ENCODE results near the gene TIMM17A. TPM values are rescaled to one million over a fixed set of nuclear protein-coding genes. Genes with fewer than 3 reads are reported as not detected.

The TIMM17A gene
- total RNA-seq, 1 donor from 2014 or later, result 50.5 TPM

DNA sequence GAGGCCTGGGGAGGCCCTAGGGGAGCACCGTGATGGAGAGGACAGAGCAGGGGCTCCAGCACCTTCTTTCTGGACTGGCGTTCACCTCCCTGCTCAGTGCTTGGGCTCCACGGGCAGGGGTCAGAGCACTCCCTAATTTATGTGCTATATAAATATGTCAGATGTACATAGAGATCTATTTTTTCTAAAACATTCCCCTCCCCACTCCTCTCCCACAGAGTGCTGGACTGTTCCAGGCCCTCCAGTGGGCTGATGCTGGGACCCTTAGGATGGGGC lies 60.3 kb downstream of the TIMM17A start:
- H3K27me3 Mint-ChIP-seq (ENCODE audit: insufficient read depth, low read depth), result peaks cover 11% of the 10 kb centered on the region
- Histone ChIP-seq H3K9me3 (ENCODE audit: low read depth) (no peaks in the 10 kb centered on the region), H3K4me2 (no peak overlapping the region), H3F3A (ENCODE audit: low read depth) (peaks cover 7% of the 10 kb centered on the region), H4K20me1 (ENCODE audit: low read depth) (no peaks in the 10 kb centered on the region), H2AFZ (replicated peaks) (no peak overlapping the region), H3K79me2 (ENCODE audit: low read depth) (no peaks in the 10 kb centered on the region), H3K4me3 (no peak overlapping the region), H3K27me3 (peaks cover 3% of the 10 kb centered on the region), H3K27ac (no peak overlapping the region), H3K9ac (no peak overlapping the region), H3K36me3 (no peaks in the 10 kb centered on the region), H3K4me1 (peaks cover 16% of the 10 kb centered on the region)
- no peak for DNase-seq (ENCODE audit: low spot score)
- H3K4me3 Mint-ChIP-seq, result no peak overlapping the region
- TF ChIP-seq, protein P1, sequence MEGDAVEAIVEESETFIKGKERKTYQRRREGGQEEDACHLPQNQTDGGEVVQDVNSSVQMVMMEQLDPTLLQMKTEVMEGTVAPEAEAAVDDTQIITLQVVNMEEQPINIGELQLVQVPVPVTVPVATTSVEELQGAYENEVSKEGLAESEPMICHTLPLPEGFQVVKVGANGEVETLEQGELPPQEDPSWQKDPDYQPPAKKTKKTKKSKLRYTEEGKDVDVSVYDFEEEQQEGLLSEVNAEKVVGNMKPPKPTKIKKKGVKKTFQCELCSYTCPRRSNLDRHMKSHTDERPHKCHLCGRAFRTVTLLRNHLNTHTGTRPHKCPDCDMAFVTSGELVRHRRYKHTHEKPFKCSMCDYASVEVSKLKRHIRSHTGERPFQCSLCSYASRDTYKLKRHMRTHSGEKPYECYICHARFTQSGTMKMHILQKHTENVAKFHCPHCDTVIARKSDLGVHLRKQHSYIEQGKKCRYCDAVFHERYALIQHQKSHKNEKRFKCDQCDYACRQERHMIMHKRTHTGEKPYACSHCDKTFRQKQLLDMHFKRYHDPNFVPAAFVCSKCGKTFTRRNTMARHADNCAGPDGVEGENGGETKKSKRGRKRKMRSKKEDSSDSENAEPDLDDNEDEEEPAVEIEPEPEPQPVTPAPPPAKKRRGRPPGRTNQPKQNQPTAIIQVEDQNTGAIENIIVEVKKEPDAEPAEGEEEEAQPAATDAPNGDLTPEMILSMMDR (IDR thresholded peaks at IDR 0.05), result no peak
- no peak for TF ChIP-seq EZH2phosphoT487 (IDR thresholded peaks at IDR 0.05)
- TF ChIP-seq EZH2 (IDR thresholded peaks at IDR 0.05), result no peak
- no peaks in the 10 kb centered on the region for H3K36me3 Mint-ChIP-seq
- H3K4me1 Mint-ChIP-seq, result peaks cover 21% of the 10 kb centered on the region
- H3K27ac Mint-ChIP-seq, result no peak overlapping the region
- no peaks in the 10 kb centered on the region for H3K9me3 Mint-ChIP-seq

DNA sequence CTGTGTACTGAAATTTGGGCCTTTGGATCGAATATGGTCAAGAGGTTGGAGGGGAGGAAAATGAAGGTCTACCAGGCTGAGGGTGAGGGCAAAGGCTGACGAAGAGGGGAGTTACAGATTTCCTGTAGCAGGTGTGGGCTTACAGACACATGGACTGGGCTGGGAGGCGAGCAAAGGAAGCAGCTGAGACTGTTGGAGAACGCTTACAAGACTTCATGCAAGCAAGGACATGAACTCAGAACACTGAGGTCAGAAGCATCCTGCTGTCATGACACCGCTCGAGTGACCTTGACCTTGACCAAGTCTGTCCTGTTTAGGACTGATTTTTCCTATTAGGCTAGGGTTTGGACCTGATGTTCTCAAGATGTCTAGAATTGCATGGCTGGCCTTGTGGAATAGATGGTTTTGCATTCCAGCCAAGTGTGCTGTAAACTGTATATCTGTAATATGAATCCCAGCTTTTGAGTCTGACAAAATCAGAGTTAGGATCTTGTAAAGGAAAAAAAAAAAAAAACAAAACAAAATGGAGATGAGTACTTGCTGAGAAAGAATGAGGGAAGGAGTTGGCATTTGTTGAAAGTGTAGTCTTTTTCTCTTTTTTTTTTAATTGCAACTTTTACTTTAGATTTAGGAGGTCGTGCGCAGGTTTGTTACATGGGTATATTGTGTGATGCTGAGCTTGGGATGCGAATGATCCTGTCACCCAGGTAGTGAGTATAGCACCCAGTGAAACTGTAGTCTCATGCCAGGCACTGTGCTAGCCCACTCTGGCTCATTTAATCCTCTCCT lies 60.9 kb downstream of the TIMM17A start:
- Histone ChIP-seq H3K9ac (no peak overlapping the region), H3K4me2 (no peak overlapping the region)
- no peak for TF ChIP-seq EZH2phosphoT487 (IDR thresholded peaks at IDR 0.05)
- no peak for TF ChIP-seq EZH2 (IDR thresholded peaks at IDR 0.05)
- TF ChIP-seq, protein P1 (IDR thresholded peaks at IDR 0.05), result no peak

DNA sequence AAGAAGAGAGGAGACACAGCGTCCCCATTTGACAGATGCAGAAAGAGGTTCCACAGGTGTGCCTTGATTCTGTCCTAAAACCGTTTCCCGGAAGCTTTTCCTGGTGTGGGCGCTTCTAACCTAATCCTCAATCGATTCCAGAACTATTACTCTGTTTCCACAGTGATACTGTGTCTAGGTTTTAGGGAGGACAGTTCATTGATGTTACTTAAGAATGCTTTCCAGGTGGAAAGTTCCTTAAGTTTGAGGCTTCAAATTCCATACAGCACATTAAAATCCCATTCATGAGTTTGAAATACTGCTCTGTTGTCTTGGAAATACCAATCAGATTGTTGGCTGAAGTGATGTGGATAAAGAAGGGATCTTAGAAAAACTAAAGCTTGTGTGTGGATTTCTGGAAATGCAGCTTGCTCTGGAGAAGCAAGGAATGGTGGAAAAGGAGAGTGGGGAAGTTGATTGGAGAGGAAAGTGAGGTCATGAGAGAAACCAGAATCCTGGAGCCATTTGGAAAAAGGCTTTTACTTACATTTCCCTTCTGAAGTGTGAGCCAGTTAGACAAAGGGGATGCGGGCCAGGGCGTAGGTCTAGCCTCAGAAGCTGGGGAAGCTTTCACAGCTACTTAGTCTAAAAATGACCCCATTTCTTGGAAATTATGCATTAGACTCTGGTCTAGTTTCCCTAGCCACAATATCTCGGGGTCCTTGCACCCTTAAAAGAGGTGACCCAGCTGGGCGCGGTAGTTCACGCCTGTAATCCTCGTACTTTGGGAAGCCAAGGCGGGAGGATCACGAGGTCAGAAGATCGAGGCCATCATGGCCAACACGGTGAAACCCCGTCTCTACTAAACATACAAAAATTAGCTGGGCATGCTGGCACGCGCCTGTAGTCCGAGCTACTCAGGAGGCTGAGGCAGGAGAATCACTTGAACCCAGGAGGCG lies 61.8 kb downstream of the TIMM17A start:
- no peaks in the 10 kb centered on the region for H3K36me3 Mint-ChIP-seq
- Histone ChIP-seq H3K4me3 (no peak overlapping the region), H2AFZ (replicated peaks) (no peak overlapping the region), H3K4me1 (peaks cover 16% of the 10 kb centered on the region), H3K4me2 (peak overlapping the region; percentile 39), H3K36me3 (no peaks in the 10 kb centered on the region), H3K9ac (no peak overlapping the region), H4K20me1 (ENCODE audit: low read depth) (no peaks in the 10 kb centered on the region), H3K27ac (no peak overlapping the region), H3K9me3 (ENCODE audit: low read depth) (no peaks in the 10 kb centered on the region), H3F3A (ENCODE audit: low read depth) (no peaks in the 10 kb centered on the region), H3K27me3 (no peaks in the 10 kb centered on the region), H3K79me2 (ENCODE audit: low read depth) (no peaks in the 10 kb centered on the region)
- H3K9me3 Mint-ChIP-seq, result no peaks in the 10 kb centered on the region
- H3K4me3 Mint-ChIP-seq, result no peak overlapping the region
- no peak for DNase-seq (ENCODE audit: low spot score)
- H3K4me1 Mint-ChIP-seq, result peaks cover 15% of the 10 kb centered on the region
- TF ChIP-seq EZH2phosphoT487 (IDR thresholded peaks at IDR 0.05), result no peak
- TF ChIP-seq, protein P1 (IDR thresholded peaks at IDR 0.05), result no peak
- no peak for TF ChIP-seq EZH2 (IDR thresholded peaks at IDR 0.05)
- H3K27ac Mint-ChIP-seq, result no peak overlapping the region
- peaks cover 11% of the 10 kb centered on the region for H3K27me3 Mint-ChIP-seq (ENCODE audit: insufficient read depth, low read depth)

More for the DNA sequence above, 60.9 kb downstream of the TIMM17A start:
- Histone ChIP-seq H3K27me3 (peaks cover under 1% of the 10 kb centered on the region), H2AFZ (replicated peaks) (no peak overlapping the region), H3K27ac (no peak overlapping the region), H3K4me1 (peaks cover 16% of the 10 kb centered on the region), H3F3A (ENCODE audit: low read depth) (peaks cover under 1% of the 10 kb centered on the region), H3K79me2 (ENCODE audit: low read depth) (no peaks in the 10 kb centered on the region), H3K9me3 (ENCODE audit: low read depth) (no peaks in the 10 kb centered on the region), H4K20me1 (ENCODE audit: low read depth) (no peaks in the 10 kb centered on the region), H3K36me3 (no peaks in the 10 kb centered on the region), H3K4me3 (no peak overlapping the region)
- Mint-ChIP-seq H3K27me3 (ENCODE audit: insufficient read depth, low read depth) (peaks cover 11% of the 10 kb centered on the region), H3K36me3 (no peaks in the 10 kb centered on the region), H3K4me1 (peaks cover 15% of the 10 kb centered on the region), H3K4me3 (no peak overlapping the region), H3K9me3 (no peaks in the 10 kb centered on the region), H3K27ac (no peak overlapping the region)
- no peak for DNase-seq (ENCODE audit: low spot score)

All from neural progenitor cell (in vitro differentiated cells).